Measurements from ENCODE around the gene SLC10A7. TPM values are rescaled to one million over a fixed set of nuclear protein-coding genes. Genes with fewer than 3 reads are reported as not detected.

Gene SLC10A7
- total RNA-seq, 1 donor from 2014 or later = 8.9 TPM

DNA sequence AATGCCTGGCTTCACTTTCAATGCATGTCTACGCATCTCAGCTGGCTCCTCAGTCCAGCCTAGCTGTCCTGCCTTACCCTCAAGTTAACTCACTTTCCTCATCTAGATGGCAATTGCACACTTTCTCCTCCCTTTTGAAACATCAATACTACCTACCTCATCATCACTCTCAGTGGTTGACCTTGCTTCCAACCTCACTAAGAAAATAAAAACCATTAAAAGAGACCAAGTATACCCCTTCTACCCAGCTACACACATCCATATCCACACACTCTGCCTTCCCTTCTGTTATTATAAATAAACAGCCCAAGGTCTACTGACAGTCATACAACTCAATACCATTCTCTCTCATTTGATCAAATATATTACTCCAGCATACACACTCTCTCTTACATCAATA, 21.5 kb downstream of the SLC10A7 start:
- peaks cover 14% of the 10 kb centered on the region for H4K20me1 ChIP-seq (ENCODE audit: insufficient read depth, low read length)
- H3K27ac ChIP-seq (ENCODE audit: low read depth, low read length) = no peak overlapping the region
- H3K9ac ChIP-seq (ENCODE audit: low read length) = no peak overlapping the region
- no peaks in the 10 kb centered on the region for H3K27me3 Mint-ChIP-seq (ENCODE audit: low read depth, unreplicated experiment)
- H3K36me3 ChIP-seq (ENCODE audit: insufficient read depth, low read length) = peaks cover 9% of the 10 kb centered on the region
- no peak overlapping the region for H2AFZ ChIP-seq (ENCODE audit: low read depth, low read length)
- H3K4me1 ChIP-seq (ENCODE audit: insufficient read depth, low read length) = no peaks in the 10 kb centered on the region
- H3K36me3 Mint-ChIP-seq (ENCODE audit: low read depth, unreplicated experiment) = no peaks in the 10 kb centered on the region
- no peak overlapping the region for H3K4me3 Mint-ChIP-seq (ENCODE audit: unreplicated experiment)
- no peaks in the 10 kb centered on the region for H3K79me2 ChIP-seq (ENCODE audit: insufficient read depth, low read length)
- peaks cover 6% of the 10 kb centered on the region for H3K4me1 Mint-ChIP-seq (ENCODE audit: low read depth, unreplicated experiment)
- no peaks in the 10 kb centered on the region for H3K9me3 ChIP-seq (ENCODE audit: insufficient read depth, low read depth, low read length)
- no peak overlapping the region for H3K27ac Mint-ChIP-seq (ENCODE audit: unreplicated experiment)
- no peak for DNase-seq (ENCODE audit: low read depth)
- H3K9me3 Mint-ChIP-seq (ENCODE audit: unreplicated experiment) = no peaks in the 10 kb centered on the region
- H3K4me2 ChIP-seq (ENCODE audit: low read length) = no peak overlapping the region
- H3K4me3 ChIP-seq (ENCODE audit: insufficient read depth, low read depth, low read length) = no peak overlapping the region
- no peaks in the 10 kb centered on the region for H3K27me3 ChIP-seq (ENCODE audit: insufficient read depth, low read length)
- no peak for TF ChIP-seq EZH2 (IDR thresholded peaks at IDR 0.05; ENCODE audit: insufficient read depth, low read length)
- FAIRE-seq = no peak

DNA sequence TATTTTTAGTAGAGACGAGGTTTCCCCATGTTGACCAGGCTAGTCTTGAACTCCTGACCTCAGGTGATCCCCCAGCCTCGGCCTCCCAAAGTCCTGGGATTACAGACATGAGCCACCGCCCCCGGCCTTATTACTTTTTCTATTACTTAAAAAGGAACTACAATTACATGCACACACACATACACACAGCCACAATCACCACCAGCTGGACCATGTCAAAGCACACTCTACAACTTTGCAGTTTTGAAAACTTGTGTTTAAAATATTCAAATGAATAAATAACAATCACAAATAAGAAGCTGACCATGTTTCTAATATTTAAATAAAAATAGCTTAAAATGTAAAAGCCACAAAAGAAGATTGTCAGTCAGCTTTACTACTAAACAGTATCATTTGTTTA, 23.4 kb downstream of the SLC10A7 start:
- no peak overlapping the region for H3K4me2 ChIP-seq (ENCODE audit: low read length)

DNA sequence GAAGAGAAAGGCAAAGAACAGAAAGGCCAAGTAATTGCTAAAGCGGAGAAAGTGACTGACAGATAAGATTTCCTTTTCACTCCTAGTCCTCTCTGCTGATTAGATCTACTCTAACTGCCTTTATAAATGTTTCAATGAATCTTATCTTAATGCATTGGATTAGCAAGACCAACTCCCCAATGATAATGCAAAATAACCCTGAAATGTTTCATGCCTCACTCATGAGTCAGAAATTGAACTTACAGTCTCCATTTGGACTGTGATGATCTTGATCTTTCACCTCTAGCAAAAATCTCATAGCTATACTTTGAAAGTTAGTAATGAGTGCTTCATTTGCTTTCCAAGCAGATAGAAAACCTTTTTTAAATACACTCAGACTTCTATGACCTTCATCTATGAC, 26.5 kb downstream of the SLC10A7 start:
- H3K4me3 ChIP-seq (ENCODE audit: insufficient read depth, low read depth, low read length) = no peak overlapping the region
- H4K20me1 ChIP-seq (ENCODE audit: insufficient read depth, low read length) = peaks cover 21% of the 10 kb centered on the region
- H3K79me2 ChIP-seq (ENCODE audit: insufficient read depth, low read length) = peaks cover 4% of the 10 kb centered on the region
- no peak overlapping the region for H2AFZ ChIP-seq (ENCODE audit: low read depth, low read length)
- Mint-ChIP-seq H3K27me3 (ENCODE audit: low read depth, unreplicated experiment) (no peaks in the 10 kb centered on the region), H3K4me3 (ENCODE audit: unreplicated experiment) (no peak overlapping the region), H3K9me3 (ENCODE audit: unreplicated experiment) (no peaks in the 10 kb centered on the region), H3K36me3 (ENCODE audit: low read depth, unreplicated experiment) (no peaks in the 10 kb centered on the region), H3K27ac (ENCODE audit: unreplicated experiment) (no peak overlapping the region), H3K4me1 (ENCODE audit: low read depth, unreplicated experiment) (peaks cover 13% of the 10 kb centered on the region)
- H3K4me2 ChIP-seq (ENCODE audit: low read length) = no peak overlapping the region
- no peaks in the 10 kb centered on the region for H3K36me3 ChIP-seq (ENCODE audit: insufficient read depth, low read length)
- TF ChIP-seq, protein P1, sequence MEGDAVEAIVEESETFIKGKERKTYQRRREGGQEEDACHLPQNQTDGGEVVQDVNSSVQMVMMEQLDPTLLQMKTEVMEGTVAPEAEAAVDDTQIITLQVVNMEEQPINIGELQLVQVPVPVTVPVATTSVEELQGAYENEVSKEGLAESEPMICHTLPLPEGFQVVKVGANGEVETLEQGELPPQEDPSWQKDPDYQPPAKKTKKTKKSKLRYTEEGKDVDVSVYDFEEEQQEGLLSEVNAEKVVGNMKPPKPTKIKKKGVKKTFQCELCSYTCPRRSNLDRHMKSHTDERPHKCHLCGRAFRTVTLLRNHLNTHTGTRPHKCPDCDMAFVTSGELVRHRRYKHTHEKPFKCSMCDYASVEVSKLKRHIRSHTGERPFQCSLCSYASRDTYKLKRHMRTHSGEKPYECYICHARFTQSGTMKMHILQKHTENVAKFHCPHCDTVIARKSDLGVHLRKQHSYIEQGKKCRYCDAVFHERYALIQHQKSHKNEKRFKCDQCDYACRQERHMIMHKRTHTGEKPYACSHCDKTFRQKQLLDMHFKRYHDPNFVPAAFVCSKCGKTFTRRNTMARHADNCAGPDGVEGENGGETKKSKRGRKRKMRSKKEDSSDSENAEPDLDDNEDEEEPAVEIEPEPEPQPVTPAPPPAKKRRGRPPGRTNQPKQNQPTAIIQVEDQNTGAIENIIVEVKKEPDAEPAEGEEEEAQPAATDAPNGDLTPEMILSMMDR (IDR thresholded peaks at IDR 0.05; ENCODE audit: insufficient read depth, low read depth, low read length) = no peak
- no peak for TF ChIP-seq EZH2 (IDR thresholded peaks at IDR 0.05; ENCODE audit: insufficient read depth, low read length)
- H3K27ac ChIP-seq (ENCODE audit: low read depth, low read length) = no peak overlapping the region
- H3K9me3 ChIP-seq (ENCODE audit: insufficient read depth, low read depth, low read length) = no peaks in the 10 kb centered on the region
- H3K4me1 ChIP-seq (ENCODE audit: insufficient read depth, low read length) = no peaks in the 10 kb centered on the region
- H3K9ac ChIP-seq (ENCODE audit: low read length) = no peak overlapping the region
- FAIRE-seq = no peak
- H3K27me3 ChIP-seq (ENCODE audit: insufficient read depth, low read length) = no peaks in the 10 kb centered on the region
- peak; percentile 44 for DNase-seq (ENCODE audit: low read depth)

More for the DNA sequence above, 23.4 kb downstream of the SLC10A7 start:
- Histone ChIP-seq H3K79me2 (ENCODE audit: insufficient read depth, low read length) (peaks cover 4% of the 10 kb centered on the region), H3K27ac (ENCODE audit: low read depth, low read length) (no peak overlapping the region), H2AFZ (ENCODE audit: low read depth, low read length) (no peak overlapping the region), H3K9ac (ENCODE audit: low read length) (no peak overlapping the region), H3K27me3 (ENCODE audit: insufficient read depth, low read length) (no peaks in the 10 kb centered on the region), H3K4me1 (ENCODE audit: insufficient read depth, low read length) (no peaks in the 10 kb centered on the region), H4K20me1 (ENCODE audit: insufficient read depth, low read length) (peaks cover 27% of the 10 kb centered on the region), H3K4me3 (ENCODE audit: insufficient read depth, low read depth, low read length) (no peak overlapping the region), H3K36me3 (ENCODE audit: insufficient read depth, low read length) (peaks cover 9% of the 10 kb centered on the region), H3K9me3 (ENCODE audit: insufficient read depth, low read depth, low read length) (no peaks in the 10 kb centered on the region)
- DNase-seq (ENCODE audit: low read depth) = no peak
- no peak overlapping the region for H3K27ac Mint-ChIP-seq (ENCODE audit: unreplicated experiment)
- no peak overlapping the region for H3K4me3 Mint-ChIP-seq (ENCODE audit: unreplicated experiment)
- H3K36me3 Mint-ChIP-seq (ENCODE audit: low read depth, unreplicated experiment) = no peaks in the 10 kb centered on the region
- no peaks in the 10 kb centered on the region for H3K27me3 Mint-ChIP-seq (ENCODE audit: low read depth, unreplicated experiment)
- no peaks in the 10 kb centered on the region for H3K9me3 Mint-ChIP-seq (ENCODE audit: unreplicated experiment)
- TF ChIP-seq, protein P1 (IDR thresholded peaks at IDR 0.05; ENCODE audit: insufficient read depth, low read depth, low read length) = no peak
- TF ChIP-seq EZH2 (IDR thresholded peaks at IDR 0.05; ENCODE audit: insufficient read depth, low read length) = no peak
- peaks cover 8% of the 10 kb centered on the region for H3K4me1 Mint-ChIP-seq (ENCODE audit: low read depth, unreplicated experiment)
- no peak for FAIRE-seq
